Adrenal gland (tissue), 12 donors: ENCODE data around the gene CALU. TPM values are rescaled to one million over a fixed set of nuclear protein-coding genes. Genes with fewer than 3 reads are reported as not detected.

Source experiments
- DNase-seq, 7 donors: peaks; one replicate each; pipeline ENCODE4 v3.0.0-alpha.2; 2019 to 2020
- H3K27ac ChIP-seq, 5 donors: fragments of 200-600 bp; sonication (generic) in 4 of 5; 1 replicate in 3 of 5; 2 replicates in 2 of 5; pipeline versions ENCODE4 v1.5.1 to v1.8.0; 2016 to 2020; ENCODE audit warnings: mild to moderate bottlenecking in 1 of 5
- H3K27me3 ChIP-seq: fragments of 200-600 bp; 2 replicates; pipeline ENCODE4 v1.8.0; 2021
- H3K36me3 ChIP-seq, 2 donors: fragments of 200-600 bp; replicated peaks in 1 of 2; 1 replicate in 1 of 2; 2 replicates in 1 of 2; pipeline versions ENCODE4 v1.5.1 to v1.8.0; 2018 to 2022
- H3K4me1 ChIP-seq, 2 donors: fragments of 200-600 bp; replicated peaks in 1 of 2; 1 replicate in 1 of 2; 2 replicates in 1 of 2; pipeline versions ENCODE4 v1.5.1 to v1.8.0; 2018 to 2021
- H3K4me3 ChIP-seq, 4 donors: fragments of 200-600 bp; sonication (generic) in 3 of 4; one replicate each; pipeline ENCODE4 v1.5.1; 2016 to 2018
- H3K9me3 ChIP-seq, 3 donors: fragments of 200-600 bp; sonication (generic) in 1 of 3; replicated peaks in 1 of 3; 1 replicate in 2 of 3; 2 replicates in 1 of 3; pipeline versions ENCODE4 v1.5.1 to v1.8.0; 2016 to 2021
- POLR2A ChIP-seq, 2 donors: fragments of 450-650 bp; IDR thresholded peaks; one replicate each; pipeline ENCODE4 v1.6.1; 2017; ENCODE audit warnings: antibody characterized with exemption in 2 of 2, mild to moderate bottlenecking in 2 of 2, moderate library complexity in 1 of 2
- WGBS, 4 donors: extraction: QIAGEN DNeasy Blood & Tissue Kit in 2 of 4; methylation state at CpG; one replicate each; pipeline versions ENCODE4 v1.1.5 to v1.1.7; 2013 to 2017; 5-methylcytosine and 5-hydroxymethylcytosine counted together
- intact Hi-C, 2 donors: fragments of 100-400 bp; cut with DNase I; formaldehyde crosslinking; loops; one replicate each; pipeline versions ENCODE4 v1.14.1 to v1.15.0; 2022 to 2023
- polyA plus RNA-seq, 3 donors: library from polyadenylated mRNA; stranded (reverse); fragments of 200-250 nt in 2 of 3; fragments of 350-450 nt in 1 of 3; fragmentation: Illumina TruSeq in 1 of 3; extraction: RNeasy Lipid Tissue Mini Kit (QIAGEN cat#74804) in 1 of 3; gene quantifications; one replicate each; pipeline ENCODE4 v1.2.3, GENCODE V29; 2013 to 2014
- total RNA-seq, 9 donors: library from RNA; depleted of rRNA in 4 of 9; stranded (reverse); fragments of >200 nt in 4 of 9; fragments of 120-200 nt in 1 of 9; fragmentation: NEBNext Ultra II Directional in 1 of 9; extraction: Animal tissue kit (Norgen Biotek cat#: 25700) in 1 of 9; gene quantifications; one replicate each; pipeline versions ENCODE4 v1.1.0 to v1.2.4, GENCODE V29; 2013 to 2023
- TF ChIP-seq, protein P1 (sequence below), 6 experiments: fragments of 450-650 bp in 4 of 6; fragments of 200-600 bp in 2 of 6; sonication (generic) in 1 of 6; IDR thresholded peaks; 1 replicate in 5 of 6; 2 replicates in 1 of 6; pipeline versions ENCODE4 v1.5.1 to v1.8.0; 2016 to 2021; ENCODE audit warnings: antibody characterized with exemption in 6 of 6, mild to moderate bottlenecking in 2 of 6, moderate library complexity in 1 of 6
- donor health status: healthy with polysubstance abuse.
- donor health status: Bipolar disorder and iron deficiency.
- donor health status: DM: yes; HTN: yes; CAD: no.
- donor health status: DM: no; HTN: no; CAD: no.
- donor health status: DM: no; HTN: no; CAD: no.
- donor health status: DM: yes; HTN: yes; CAD: no.

The CALU gene
- total and polyA plus RNA-seq, 12 donors = 16.0 to 199 (median 86.9) TPM

DNA sequence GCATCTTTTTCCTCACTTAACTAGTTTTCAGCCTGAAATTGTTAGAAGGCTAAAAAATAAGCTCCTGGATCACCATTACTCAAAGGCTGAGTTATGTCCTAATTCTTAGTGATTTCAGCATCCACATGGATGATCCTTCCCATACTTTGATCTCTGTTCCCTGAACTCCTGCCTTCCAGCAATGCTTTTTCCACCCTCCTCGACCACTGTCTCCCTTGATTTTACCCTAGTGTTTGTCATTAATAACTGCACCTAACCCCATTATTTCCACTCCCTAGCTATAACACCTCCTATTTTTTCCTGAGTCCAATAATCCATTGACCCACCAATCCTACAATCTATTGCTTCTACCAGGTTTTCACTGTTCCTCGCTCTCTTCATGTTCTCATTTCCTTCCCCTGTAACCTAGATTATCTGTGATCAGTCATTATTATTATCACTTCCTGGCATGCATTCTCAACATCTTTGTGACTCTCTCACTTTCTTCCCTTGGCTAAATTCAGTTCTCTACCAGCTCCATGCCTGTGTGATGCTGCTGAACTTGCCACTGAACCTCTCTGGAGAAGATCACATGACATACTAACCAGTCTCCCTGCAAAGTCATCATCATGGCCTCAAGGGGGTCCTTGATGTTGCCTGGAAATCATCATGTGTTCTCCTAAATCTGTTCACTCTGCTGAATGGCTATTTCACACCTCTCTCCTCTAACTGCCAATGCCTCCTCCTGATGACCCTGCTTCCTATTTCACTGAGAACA is 6.5 kb upstream of the CALU start:
- no peaks in the 10 kb centered on the region for H3K36me3 ChIP-seq
- H3K27me3 ChIP-seq = no peaks in the 10 kb centered on the region
- no peak for DNase-seq
- H3K27ac ChIP-seq = no peak overlapping the region
- intact Hi-C loops = no loop called here
- H3K4me1 ChIP-seq = no peaks in the 10 kb centered on the region
- WGBS, 4 donors = 70 to 72% (median 71%) methylated on average over 2 of the region's 2 CpGs
- TF ChIP-seq, protein P1, sequence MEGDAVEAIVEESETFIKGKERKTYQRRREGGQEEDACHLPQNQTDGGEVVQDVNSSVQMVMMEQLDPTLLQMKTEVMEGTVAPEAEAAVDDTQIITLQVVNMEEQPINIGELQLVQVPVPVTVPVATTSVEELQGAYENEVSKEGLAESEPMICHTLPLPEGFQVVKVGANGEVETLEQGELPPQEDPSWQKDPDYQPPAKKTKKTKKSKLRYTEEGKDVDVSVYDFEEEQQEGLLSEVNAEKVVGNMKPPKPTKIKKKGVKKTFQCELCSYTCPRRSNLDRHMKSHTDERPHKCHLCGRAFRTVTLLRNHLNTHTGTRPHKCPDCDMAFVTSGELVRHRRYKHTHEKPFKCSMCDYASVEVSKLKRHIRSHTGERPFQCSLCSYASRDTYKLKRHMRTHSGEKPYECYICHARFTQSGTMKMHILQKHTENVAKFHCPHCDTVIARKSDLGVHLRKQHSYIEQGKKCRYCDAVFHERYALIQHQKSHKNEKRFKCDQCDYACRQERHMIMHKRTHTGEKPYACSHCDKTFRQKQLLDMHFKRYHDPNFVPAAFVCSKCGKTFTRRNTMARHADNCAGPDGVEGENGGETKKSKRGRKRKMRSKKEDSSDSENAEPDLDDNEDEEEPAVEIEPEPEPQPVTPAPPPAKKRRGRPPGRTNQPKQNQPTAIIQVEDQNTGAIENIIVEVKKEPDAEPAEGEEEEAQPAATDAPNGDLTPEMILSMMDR (IDR thresholded peaks at IDR 0.05) = no peak
- TF ChIP-seq POLR2A (IDR thresholded peaks at IDR 0.05) = no peak
- no peak overlapping the region for H3K4me3 ChIP-seq
- no peaks in the 10 kb centered on the region for H3K9me3 ChIP-seq

- DNase-seq = no peak
- intact Hi-C loops = no loop called here
- H3K27ac ChIP-seq = no peak overlapping the region
- WGBS, 4 donors = 45 to 68% (median 56%) methylated on average over 2 of the region's 2 CpGs
- H3K4me1 ChIP-seq = peaks cover 1% of the 10 kb centered on the region in 2 donors
- no peaks in the 10 kb centered on the region for H3K36me3 ChIP-seq
- H3K9me3 ChIP-seq = no peaks in the 10 kb centered on the region
- no peaks in the 10 kb centered on the region for H3K27me3 ChIP-seq
- no peak for TF ChIP-seq POLR2A (IDR thresholded peaks at IDR 0.05)
- TF ChIP-seq, protein P1 (IDR thresholded peaks at IDR 0.05) = no peak
- no peak overlapping the region for H3K4me3 ChIP-seq
Measured at GRCh38 chr7:128733278-128733645, 5.9 kb upstream of the CALU start.

GRCh38 chr7:128734890-128735289 is 4.3 kb upstream of the CALU start:
- no peak for TF ChIP-seq POLR2A (IDR thresholded peaks at IDR 0.05)
- TF ChIP-seq, protein P1 (IDR thresholded peaks at IDR 0.05) = no peak
- DNase-seq = no peak
- Histone ChIP-seq H3K27ac (no peak overlapping the region), H3K4me1 (peaks cover 5 to 6% of the 10 kb centered on the region in 2 donors), H3K27me3 (no peaks in the 10 kb centered on the region), H3K36me3 (no peaks in the 10 kb centered on the region), H3K9me3 (no peaks in the 10 kb centered on the region), H3K4me3 (no peak overlapping the region)
- 91 to 100% (median 94%) methylated on average over 1 of the region's 1 CpG for WGBS, 4 donors
- intact Hi-C loops = no loop called here

GRCh38 chr7:128735436-128735835 is 3.7 kb upstream of the CALU start:
- Histone ChIP-seq H3K9me3 (no peaks in the 10 kb centered on the region), H3K27ac (no peak overlapping the region), H3K27me3 (no peaks in the 10 kb centered on the region), H3K4me1 (peaks cover 11 to 12% of the 10 kb centered on the region in 2 donors), H3K4me3 (no peak overlapping the region), H3K36me3 (no peaks in the 10 kb centered on the region)
- no peak for TF ChIP-seq POLR2A (IDR thresholded peaks at IDR 0.05)
- TF ChIP-seq, protein P1 (IDR thresholded peaks at IDR 0.05) = no peak
- intact Hi-C loops = no loop called here
- 76 to 86% (median 82%) methylated on average over 5 of the region's 5 CpGs for WGBS, 4 donors
- peak in 1 of 7 donors; percentile 15 for DNase-seq
